Stimulated activated CD4-positive, alpha-beta T cell treated with anti-CD3 and anti-CD28 coated beads, TNF-alpha, amount 100 ng/mL, for 4 hours (primary cell): Measurements from ENCODE around the gene MSTN.

ENCODE experiments used
- DNase-seq, 3 experiments: peaks; one replicate each; pipeline ENCODE4 v3.0.0-alpha.2; 2020; ENCODE audit warnings: low read depth in 3 of 3

The MSTN gene

DNA sequence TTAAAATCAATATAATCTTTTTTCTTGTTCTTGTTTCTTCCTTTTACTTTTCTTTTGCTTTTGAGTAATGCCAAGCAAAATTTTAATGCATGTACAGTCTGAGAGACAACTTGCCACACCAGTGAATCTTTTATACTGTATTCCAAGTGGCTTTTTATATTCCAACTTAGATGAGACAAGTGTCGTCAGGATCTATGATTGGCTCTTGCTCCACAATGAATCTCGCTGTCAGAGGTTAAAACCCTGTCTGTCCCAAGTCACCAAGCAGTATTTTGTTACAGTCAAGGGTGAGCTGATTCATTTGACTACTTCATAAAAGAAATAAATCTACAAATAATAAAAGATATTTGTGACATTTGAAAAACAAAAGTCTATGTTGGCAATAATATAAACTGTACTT lies at the start of gene MSTN:
MSTN (minus strand) TSS at position 129 of the 400 bp plus-strand sequence. CDS start 133 bp downstream, outside the sequence.
- no peak for DNase-seq

GRCh38 chr2:190111166-190111565 lies 48.6 kb upstream of the MSTN start:
- DNase-seq: no peak

DNA sequence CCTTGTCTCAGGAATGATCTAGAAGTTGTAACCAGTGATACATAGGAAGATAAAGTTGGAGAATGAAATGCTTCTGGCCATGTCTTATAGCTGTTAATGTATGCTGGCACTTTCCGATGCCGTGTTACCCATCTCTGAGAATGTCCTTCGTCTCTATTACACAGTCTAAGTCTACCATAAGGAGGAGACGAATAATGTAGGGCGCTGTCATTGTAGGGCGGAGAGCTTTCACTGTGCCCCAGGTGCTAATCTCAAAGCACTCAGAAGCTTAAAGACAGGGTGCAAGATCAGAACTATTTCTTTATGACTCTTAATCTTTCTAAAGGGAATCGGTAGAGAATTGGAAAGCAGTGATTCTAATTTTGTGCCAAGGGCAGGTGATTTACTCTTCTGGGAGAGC lies 48.2 kb upstream of the MSTN start:
- no peak for DNase-seq

DNA sequence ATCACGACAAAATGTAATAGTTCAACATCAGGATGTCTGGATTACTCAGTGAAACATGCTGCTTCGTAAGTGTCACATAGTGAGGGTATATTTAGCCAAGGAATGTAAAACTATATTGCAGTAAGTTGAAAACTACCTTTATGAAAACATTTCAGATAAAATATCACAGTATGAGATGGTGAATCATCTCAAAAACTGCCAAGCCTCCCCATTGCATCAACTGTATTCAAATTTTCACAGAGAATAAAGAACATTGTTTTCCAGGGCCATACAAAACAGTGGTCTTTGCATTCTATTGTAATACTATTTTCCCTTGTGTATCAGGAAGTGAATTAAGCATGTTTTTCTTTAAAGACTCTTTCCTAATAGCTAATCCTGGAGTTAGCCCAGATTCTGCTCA lies 47.6 kb upstream of the MSTN start:
- no peak for DNase-seq

GRCh38 chr2:190107409-190107808 lies 44.9 kb upstream of the MSTN start:
- no peak for DNase-seq

DNA sequence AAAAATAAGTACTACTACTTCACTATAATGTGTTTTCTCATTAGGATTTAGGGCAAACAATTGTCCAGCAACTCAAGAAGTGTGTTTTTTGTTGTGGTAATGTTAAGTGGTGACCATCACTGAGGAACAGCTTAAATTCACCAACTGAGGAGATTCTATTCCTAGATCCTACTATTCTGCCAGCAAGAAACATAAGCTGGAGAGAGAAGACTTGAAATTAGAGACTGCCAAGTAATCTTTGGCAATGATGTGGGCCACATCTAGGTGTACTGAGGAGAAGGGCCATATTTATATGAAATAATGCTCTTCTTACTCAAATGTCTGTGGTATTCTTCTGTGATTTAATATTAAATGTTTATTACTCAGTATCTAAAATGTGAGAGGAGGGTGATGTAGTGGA lies 44.3 kb upstream of the MSTN start:
- no peak for DNase-seq

- no peak for DNase-seq
Observed at GRCh38 chr2:190105554-190105953, 43.0 kb upstream of the MSTN start.

DNA sequence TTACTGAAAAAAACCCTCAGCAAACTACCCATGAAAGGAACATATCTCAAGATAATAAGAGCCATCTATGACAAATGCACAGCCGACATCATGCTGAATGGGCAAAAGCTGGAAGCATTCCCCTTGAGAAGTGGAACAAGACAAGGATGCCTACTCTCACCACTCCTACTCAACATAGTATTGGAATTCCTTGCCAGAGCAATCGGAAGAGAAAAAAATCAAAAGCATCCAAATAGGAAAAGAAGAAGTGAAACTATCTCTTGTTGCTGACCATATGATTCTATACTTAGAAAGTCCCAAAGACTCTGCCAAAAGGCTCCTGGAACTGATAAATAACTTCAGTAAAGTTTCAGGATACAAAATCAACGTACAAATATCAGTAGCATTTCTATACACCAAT lies 40.6 kb upstream of the MSTN start:
- no peak for DNase-seq

- no peak for DNase-seq
Observed at GRCh38 chr2:190099890-190100697, 37.6 kb upstream of the MSTN start.

DNA sequence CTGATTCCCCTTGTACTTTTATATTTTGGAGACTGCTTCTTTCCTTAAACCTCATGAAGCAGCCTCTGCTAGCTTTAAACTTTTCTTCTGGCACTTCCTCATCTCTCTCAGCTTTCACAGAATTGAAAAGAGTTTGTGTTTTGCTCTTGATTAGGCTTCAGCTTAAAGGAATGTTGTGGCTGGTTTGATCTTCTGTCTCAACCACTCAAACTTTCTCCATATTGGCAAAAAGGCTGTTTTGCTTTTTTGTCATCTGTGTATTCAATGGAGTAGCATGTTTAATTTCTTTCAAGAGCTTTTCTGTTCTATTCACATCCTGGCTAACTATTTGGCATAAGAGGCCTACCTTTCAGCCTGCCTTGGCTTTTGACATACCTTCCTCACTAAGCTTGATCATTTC lies 36.3 kb upstream of the MSTN start:
- no peak for DNase-seq

GRCh38 chr2:190097115-190097514 lies 34.6 kb upstream of the MSTN start:
- DNase-seq: no peak

GRCh38 chr2:190094316-190094871 lies 31.9 kb upstream of the MSTN start:
- DNase-seq: no peak

DNA sequence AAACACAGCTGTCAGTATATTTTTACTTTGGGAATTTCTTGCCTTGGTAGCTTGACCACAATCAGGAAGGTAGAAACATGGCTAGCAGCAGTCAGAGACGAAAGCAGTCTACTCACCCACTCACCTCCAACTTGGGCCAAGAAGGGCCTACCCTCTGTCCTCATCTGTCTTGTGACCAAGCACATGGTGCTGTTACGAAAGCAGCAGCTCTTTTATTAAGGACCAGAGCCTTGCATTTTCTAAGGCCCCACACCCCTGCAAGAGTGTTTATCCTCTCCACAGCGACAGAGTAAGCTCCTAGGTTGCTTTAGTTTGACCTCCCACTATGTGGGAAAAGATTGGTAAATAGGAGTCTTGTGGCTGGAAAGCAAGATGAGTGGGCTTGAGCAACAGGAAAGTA lies 31.3 kb upstream of the MSTN start:
- no peak for DNase-seq

- no peak for DNase-seq
Observed at GRCh38 chr2:190090148-190090547, 27.6 kb upstream of the MSTN start.

DNA sequence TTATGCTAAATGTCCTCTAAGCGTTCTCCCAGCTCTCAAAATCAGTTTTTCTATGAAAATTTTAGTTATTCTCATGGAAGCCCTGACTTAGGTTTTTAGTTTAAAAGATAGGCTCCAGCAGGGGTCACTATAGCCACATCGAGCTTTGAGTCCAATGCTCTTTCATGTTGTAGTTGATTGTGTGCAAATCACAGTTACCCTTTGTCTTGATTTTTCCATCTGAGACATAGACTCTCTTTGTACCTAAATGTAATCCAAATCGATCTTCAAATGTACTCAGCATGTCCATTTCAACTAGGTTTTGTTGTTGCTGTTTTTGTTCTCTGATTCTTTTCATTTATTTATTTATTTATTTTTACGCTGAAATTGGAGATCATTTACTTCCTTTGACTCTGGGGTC lies 26.4 kb upstream of the MSTN start:
- DNase-seq: peak in 2 of 3 experiments; percentile 1 to 5

GRCh38 chr2:190084704-190085103 lies 22.2 kb upstream of the MSTN start:
- DNase-seq: no peak

GRCh38 chr2:190082118-190082517 lies 19.6 kb upstream of the MSTN start:
- no peak for DNase-seq

GRCh38 chr2:190080527-190081049 lies 18.1 kb upstream of the MSTN start:
- no peak for DNase-seq

DNA sequence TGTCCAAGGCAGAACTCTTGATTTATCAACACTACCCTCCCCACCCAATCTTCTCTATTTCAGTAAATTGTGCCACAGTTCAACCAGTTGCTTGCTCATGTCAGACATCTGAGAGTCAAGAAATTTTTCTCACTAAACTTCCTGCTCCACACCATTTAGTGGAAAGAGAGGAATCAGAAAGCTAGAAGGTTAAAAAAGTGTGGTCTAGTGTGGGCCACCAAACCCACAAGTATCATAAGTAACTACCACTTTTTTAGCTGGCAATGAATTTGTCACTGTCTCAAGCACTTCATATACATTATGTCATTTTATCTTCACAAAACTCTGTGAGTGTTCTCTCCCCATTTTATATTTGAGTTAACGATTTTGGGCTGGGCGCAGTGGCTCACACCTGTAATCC lies 16.6 kb upstream of the MSTN start:
- DNase-seq: no peak

- no peak for DNase-seq
Observed at GRCh38 chr2:190075623-190076022, 13.1 kb upstream of the MSTN start.

GRCh38 chr2:190069936-190070696 lies 7.6 kb upstream of the MSTN start:
- DNase-seq: no peak

- DNase-seq: no peak
Observed at GRCh38 chr2:190068764-190069163, 6.2 kb upstream of the MSTN start.

GRCh38 chr2:190065839-190066238 lies 3.3 kb upstream of the MSTN start:
- DNase-seq: no peak
